ENCODE results near the gene SLC37A3.
"Not testable (repeated sequence)": the region's sequence is repeated elsewhere in the genome, so short reads cannot be mapped to it uniquely, and the experiment has no call there.

DNA sequence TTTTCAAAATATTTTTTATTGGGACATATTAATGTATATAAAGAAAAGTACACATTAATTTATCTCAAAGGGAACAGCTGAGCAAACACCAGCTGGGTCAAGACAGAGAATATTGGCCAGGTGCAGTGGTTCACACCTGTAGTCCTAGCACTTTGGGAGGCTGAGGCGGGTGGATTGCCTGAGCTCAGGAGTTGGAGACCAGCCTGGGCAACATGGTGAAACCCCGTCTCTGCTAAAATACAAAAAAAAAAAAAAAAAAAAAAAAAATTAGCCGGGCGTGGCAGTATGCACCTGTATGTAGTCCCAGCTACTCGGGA, 19.8 kb upstream of the SLC37A3 start:
- not testable (repeated sequence) for TF ChIP-seq CTCF (conservative IDR thresholded peaks at IDR 0.05; ENCODE audit: low read length); EZH2phosphoT487 (IDR thresholded peaks at IDR 0.05; ENCODE audit: borderline replicate concordance, low read depth, low read length)
